ENCODE data around the gene AFAP1. TPM values are rescaled to one million over a fixed set of nuclear protein-coding genes. Genes with fewer than 3 reads are reported as not detected.

The AFAP1 gene
- total RNA-seq, 1 experiment from 2014 or later, result 94.7 TPM

DNA sequence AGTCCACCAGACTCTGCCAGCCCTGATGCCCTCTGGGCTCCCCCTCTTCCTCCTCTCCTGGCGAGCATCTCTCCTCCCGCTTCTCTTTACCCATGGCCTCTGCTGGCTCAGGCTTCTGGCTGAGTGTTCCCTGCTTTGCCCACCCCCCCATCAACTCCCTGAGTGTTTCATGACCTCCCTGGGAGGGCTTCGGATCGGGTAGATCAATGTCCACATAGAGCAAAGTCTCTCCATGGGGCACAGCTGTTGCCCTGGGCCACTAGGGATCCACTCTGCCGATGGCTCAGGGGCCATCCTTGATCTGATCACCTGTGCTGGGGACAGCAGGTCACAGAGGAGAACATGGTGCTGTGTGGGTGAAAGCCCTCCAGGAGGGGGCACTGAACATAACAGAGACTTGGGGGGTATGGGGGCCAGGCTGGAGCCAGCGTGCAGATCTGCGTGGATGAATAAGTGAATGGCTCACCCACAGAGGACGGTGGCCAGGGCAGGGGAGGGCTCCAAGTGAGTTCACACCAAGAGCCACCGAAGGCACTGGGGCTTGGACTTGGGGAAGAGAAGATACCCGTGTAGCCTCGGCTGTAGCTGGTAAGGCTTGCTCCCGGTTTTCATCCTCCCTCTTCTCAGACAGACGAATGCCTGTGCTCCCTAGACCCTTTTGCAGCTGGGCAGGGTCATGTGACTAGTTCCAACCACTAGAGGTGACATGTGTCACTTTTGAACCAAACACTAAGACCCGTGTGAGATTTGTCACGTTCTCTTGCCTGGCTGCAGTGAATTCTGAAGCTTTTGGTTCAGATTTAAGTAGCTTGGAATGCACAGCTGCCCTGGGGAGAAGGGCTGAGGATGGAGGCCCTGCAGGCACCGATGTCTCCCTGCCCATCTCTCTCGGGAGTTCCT is 23.2 kb upstream of the AFAP1 start:
- Histone ChIP-seq H3K4me3 (ENCODE audit: low read depth in 2 of 2, low read length in 2 of 2) (no peak overlapping the region), H3K9me3 (ENCODE audit: control insufficient read depth, insufficient read depth, low read depth, low read length) (no peaks in the 10 kb centered on the region), H3K4me1 (ENCODE audit: control insufficient read depth, insufficient read depth, low read length) (peaks cover 82% of the 10 kb centered on the region), H3K36me3 (ENCODE audit: control insufficient read depth, insufficient read depth, low read length) (no peaks in the 10 kb centered on the region), H3K27ac (ENCODE audit: low read length) (peak overlapping the region; percentile 84), H3K27me3 (ENCODE audit: control insufficient read depth, insufficient read depth, low read length) (no peaks in the 10 kb centered on the region)
- BruUV-seq (replicated peaks), result no TSS peak
- no peak for DNase-seq (ENCODE audit: low read depth, low spot score)
- in situ Hi-C loops (cut with HindIII; ENCODE audit: low pct_unique_long_range_greater_than_20kb, low sequenced_read_pairs) (no loop called here), intact Hi-C loops (cut with micrococcal nuclease; ENCODE audit: unreplicated experiment) (no loop called here)
- ChIA-PET POLR2A (interaction anchor here (0.5 kb wide), 1 partner anchor 23 kb away, joined by 3 read pairs; no protein-coding TSS in a partner anchor), CTCF (no interaction called here)
- no peak for TF ChIP-seq TCF7L2 (IDR thresholded peaks at IDR 0.05; ENCODE audit: low read depth, low read length)
- no peak for TF ChIP-seq REST (IDR thresholded peaks at IDR 0.05; ENCODE audit: insufficient read depth in 1 of 2, low read depth in 2 of 2, low read length in 1 of 2)
- TF ChIP-seq POLR2AphosphoS5 (IDR thresholded peaks at IDR 0.05; ENCODE audit: low read depth, low read length), result no peak
- TF ChIP-seq CTCF (IDR thresholded peaks at IDR 0.05), result no peak
- TF ChIP-seq SIN3A (IDR thresholded peaks at IDR 0.05; ENCODE audit: borderline replicate concordance, insufficient read depth, low read depth, low read length), result no peak
- ATAC-seq, result no peak

GRCh38 chr4:7960790-7961655 is 21.4 kb upstream of the AFAP1 start:
- peak; percentile 82 for DNase-seq (ENCODE audit: low read depth, low spot score)
- ChIA-PET POLR2A (no interaction called here), CTCF (no interaction called here)
- H3K4me1 ChIP-seq (ENCODE audit: control insufficient read depth, insufficient read depth, low read length), result peaks cover 83% of the 10 kb centered on the region
- H3K36me3 ChIP-seq (ENCODE audit: control insufficient read depth, insufficient read depth, low read length), result no peaks in the 10 kb centered on the region
- TF ChIP-seq POLR2AphosphoS5 (IDR thresholded peaks at IDR 0.05; ENCODE audit: low read depth, low read length) (0 out of 2 replicates have a peak, but pooled peaks have one; percentile 31), REST (IDR thresholded peaks at IDR 0.05; ENCODE audit: insufficient read depth in 1 of 2, low read depth in 2 of 2, low read length in 1 of 2) (no peak), TCF7L2 (IDR thresholded peaks at IDR 0.05; ENCODE audit: low read depth, low read length) (peak; percentile 39; the same call in 1 of the 2 replicates)
- no peaks in the 10 kb centered on the region for H3K9me3 ChIP-seq (ENCODE audit: control insufficient read depth, insufficient read depth, low read depth, low read length)
- H3K27me3 ChIP-seq (ENCODE audit: control insufficient read depth, insufficient read depth, low read length), result no peaks in the 10 kb centered on the region
- H3K4me3 ChIP-seq (ENCODE audit: low read depth in 2 of 2, low read length in 2 of 2), result no peak overlapping the region
- peak; percentile 32 for ATAC-seq
- intact Hi-C loops (cut with micrococcal nuclease; ENCODE audit: unreplicated experiment) (no loop called here), in situ Hi-C loops (cut with HindIII; ENCODE audit: low pct_unique_long_range_greater_than_20kb, low sequenced_read_pairs) (no loop called here)
- BruUV-seq (replicated peaks), result no TSS peak
- H3K27ac ChIP-seq (ENCODE audit: low read length), result peak overlapping the region; percentile 99
